Measurements from ENCODE around the gene ADAMTS17.

DNA sequence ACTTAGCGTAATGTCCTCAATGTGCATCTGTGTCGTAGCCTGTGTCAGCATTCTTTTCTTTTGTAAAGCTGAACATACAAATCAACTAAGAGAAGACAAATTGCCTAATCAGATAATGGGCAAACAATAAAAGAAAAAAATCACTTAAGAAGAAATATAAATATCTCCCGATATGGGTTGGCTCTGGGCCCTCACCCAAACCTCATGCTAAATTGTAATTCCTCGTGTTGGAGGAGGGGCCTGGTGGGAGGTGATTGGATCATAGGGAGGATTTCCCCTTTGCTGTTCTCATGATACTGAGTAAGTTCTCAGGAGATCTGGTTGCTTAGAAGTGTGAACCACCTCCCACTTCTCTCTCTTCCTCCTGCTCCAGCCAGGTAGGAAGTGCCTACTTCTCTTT lies 323.6 kb downstream of the ADAMTS17 start:
- TF ChIP-seq CTCF (IDR thresholded peaks at IDR 0.05; ENCODE audit: low read depth, low read length, missing input control) (no peak), YY1 (IDR thresholded peaks at IDR 0.05) (no peak), RAD21 (IDR thresholded peaks at IDR 0.05) (no peak), FOXA1 (IDR thresholded peaks at IDR 0.05) (no peak), ZBTB33 (IDR thresholded peaks at IDR 0.05) (no peak), EGR1 (IDR thresholded peaks at IDR 0.05; ENCODE audit: low read depth in 2 of 2) (no peak), GABPA (IDR thresholded peaks at IDR 0.05 in 1 of 2, conservative IDR thresholded peaks at IDR 0.05 in 1 of 2) (no peak)
- TF ChIP-seq, protein P1, sequence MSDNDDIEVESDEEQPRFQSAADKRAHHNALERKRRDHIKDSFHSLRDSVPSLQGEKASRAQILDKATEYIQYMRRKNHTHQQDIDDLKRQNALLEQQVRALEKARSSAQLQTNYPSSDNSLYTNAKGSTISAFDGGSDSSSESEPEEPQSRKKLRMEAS (IDR thresholded peaks at IDR 0.05): no peak
- TF ChIP-seq, protein P2, sequence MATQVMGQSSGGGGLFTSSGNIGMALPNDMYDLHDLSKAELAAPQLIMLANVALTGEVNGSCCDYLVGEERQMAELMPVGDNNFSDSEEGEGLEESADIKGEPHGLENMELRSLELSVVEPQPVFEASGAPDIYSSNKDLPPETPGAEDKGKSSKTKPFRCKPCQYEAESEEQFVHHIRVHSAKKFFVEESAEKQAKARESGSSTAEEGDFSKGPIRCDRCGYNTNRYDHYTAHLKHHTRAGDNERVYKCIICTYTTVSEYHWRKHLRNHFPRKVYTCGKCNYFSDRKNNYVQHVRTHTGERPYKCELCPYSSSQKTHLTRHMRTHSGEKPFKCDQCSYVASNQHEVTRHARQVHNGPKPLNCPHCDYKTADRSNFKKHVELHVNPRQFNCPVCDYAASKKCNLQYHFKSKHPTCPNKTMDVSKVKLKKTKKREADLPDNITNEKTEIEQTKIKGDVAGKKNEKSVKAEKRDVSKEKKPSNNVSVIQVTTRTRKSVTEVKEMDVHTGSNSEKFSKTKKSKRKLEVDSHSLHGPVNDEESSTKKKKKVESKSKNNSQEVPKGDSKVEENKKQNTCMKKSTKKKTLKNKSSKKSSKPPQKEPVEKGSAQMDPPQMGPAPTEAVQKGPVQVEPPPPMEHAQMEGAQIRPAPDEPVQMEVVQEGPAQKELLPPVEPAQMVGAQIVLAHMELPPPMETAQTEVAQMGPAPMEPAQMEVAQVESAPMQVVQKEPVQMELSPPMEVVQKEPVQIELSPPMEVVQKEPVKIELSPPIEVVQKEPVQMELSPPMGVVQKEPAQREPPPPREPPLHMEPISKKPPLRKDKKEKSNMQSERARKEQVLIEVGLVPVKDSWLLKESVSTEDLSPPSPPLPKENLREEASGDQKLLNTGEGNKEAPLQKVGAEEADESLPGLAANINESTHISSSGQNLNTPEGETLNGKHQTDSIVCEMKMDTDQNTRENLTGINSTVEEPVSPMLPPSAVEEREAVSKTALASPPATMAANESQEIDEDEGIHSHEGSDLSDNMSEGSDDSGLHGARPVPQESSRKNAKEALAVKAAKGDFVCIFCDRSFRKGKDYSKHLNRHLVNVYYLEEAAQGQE (IDR thresholded peaks at IDR 0.05): no peak
